T-helper 9 cell (primary cell): ENCODE measurements around the gene ALDH3B2.
A peak's percentile ranks its signal among the peaks of the same experiment; 100 is the strongest.
"Not testable (repeated sequence)": the region's sequence is repeated elsewhere in the genome, so short reads cannot be mapped to it uniquely, and the experiment has no call there.

Source experiments
- DNase-seq: peaks from one replicate; pipeline ENCODE4 v3.0.0-alpha.2; 2020
- total RNA-seq, 2 donors: gene quantifications; one replicate each; lab custom pipeline; 2026; lab: John Stamatoyannopoulos, UW

ALDH3B2 gene
- 0 reads per million in 2 donors for total RNA-seq

GRCh38 chr11:67674442-67674871, at the start of gene ALDH3B2:
Gene ALDH3B2 (minus strand): TSS chr11:67674623. CDS start chr11:67666935, 7,688 bp downstream.
- DNase-seq = no peak

- not testable (repeated sequence) for DNase-seq
Observed at GRCh38 chr11:67723036-67723435, 48.6 kb upstream of the ALDH3B2 start.

GRCh38 chr11:67716226-67716625, 41.8 kb upstream of the ALDH3B2 start:
- not testable (repeated sequence) for DNase-seq

GRCh38 chr11:67715801-67716200, 41.4 kb upstream of the ALDH3B2 start:
- not testable (repeated sequence) for DNase-seq

GRCh38 chr11:67713892-67714509, 39.6 kb upstream of the ALDH3B2 start:
- DNase-seq = peak; percentile 36

- not testable (repeated sequence) for DNase-seq
Observed at GRCh38 chr11:67711676-67712075, 37.3 kb upstream of the ALDH3B2 start.

GRCh38 chr11:67711212-67711611, 36.8 kb upstream of the ALDH3B2 start:
- DNase-seq = not testable (repeated sequence)

GRCh38 chr11:67709806-67710205, 35.4 kb upstream of the ALDH3B2 start:
- DNase-seq = not testable (repeated sequence)

- DNase-seq = no peak
Observed at GRCh38 chr11:67705264-67705663, 30.8 kb upstream of the ALDH3B2 start.

- no peak for DNase-seq
Observed at GRCh38 chr11:67704524-67704923, 30.1 kb upstream of the ALDH3B2 start.

GRCh38 chr11:67703709-67704108, 29.3 kb upstream of the ALDH3B2 start:
- not testable (repeated sequence) for DNase-seq

- DNase-seq = no peak
Observed at GRCh38 chr11:67700548-67701262, 26.3 kb upstream of the ALDH3B2 start.

- no peak for DNase-seq
Observed at GRCh38 chr11:67700141-67700540, 25.7 kb upstream of the ALDH3B2 start.

- DNase-seq = no peak
Observed at GRCh38 chr11:67699521-67699920, 25.1 kb upstream of the ALDH3B2 start.

GRCh38 chr11:67698247-67698646, 23.8 kb upstream of the ALDH3B2 start:
- no peak for DNase-seq

- DNase-seq = no peak
Observed at GRCh38 chr11:67697846-67698245, 23.4 kb upstream of the ALDH3B2 start.

GRCh38 chr11:67696998-67697397, 22.6 kb upstream of the ALDH3B2 start:
- DNase-seq = no peak

- no peak for DNase-seq
Observed at GRCh38 chr11:67695606-67696005, 21.2 kb upstream of the ALDH3B2 start.

GRCh38 chr11:67694875-67695555, 20.6 kb upstream of the ALDH3B2 start:
- DNase-seq = no peak

- DNase-seq = no peak
Observed at GRCh38 chr11:67691149-67691548, 16.7 kb upstream of the ALDH3B2 start.

- DNase-seq = no peak
Observed at GRCh38 chr11:67689178-67689577, 14.8 kb upstream of the ALDH3B2 start.

- no peak for DNase-seq
Observed at GRCh38 chr11:67687986-67688385, 13.6 kb upstream of the ALDH3B2 start.

GRCh38 chr11:67685641-67686332, 11.4 kb upstream of the ALDH3B2 start:
- not testable (repeated sequence) for DNase-seq
